OCI-LY1 (cell line): ENCODE measurements around the gene F2RL1.

Experiments
- H2AFZ ChIP-seq: fragments of 200-600 bp; sonication (generic), shearing (Covaris generic); 2 replicates; pipeline ENCODE4 v1.6.0; 2014; ENCODE audit warnings: antibody characterized with exemption, mild to moderate bottlenecking, low read length
- H3F3A ChIP-seq: fragments of 200-600 bp; sonication (generic), shearing (Covaris generic); 2 replicates; pipeline ENCODE4 v1.6.0; 2014; ENCODE audit warnings: mild to moderate bottlenecking, antibody characterized with exemption, low read length, moderate library complexity; ENCODE audit not compliant: insufficient read depth
- H3K27ac ChIP-seq: fragments of 200-600 bp; sonication (generic); 2 replicates; pipeline ENCODE4 v1.5.1; 2014; ENCODE audit warnings: low read length, mixed run types, mild to moderate bottlenecking, low read depth; ENCODE audit not compliant: poor library complexity, severe bottlenecking
- H3K27me3 ChIP-seq: fragments of 200-600 bp; sonication (generic); 2 replicates; pipeline ENCODE4 v1.6.0; 2014; ENCODE audit warnings: antibody characterized with exemption, mild to moderate bottlenecking, low read length, moderate library complexity; ENCODE audit not compliant: insufficient read depth
- H3K36me3 ChIP-seq: fragments of 200-600 bp; sonication (generic); 2 replicates; pipeline ENCODE4 v1.6.1; 2014; ENCODE audit warnings: mild to moderate bottlenecking, antibody characterized with exemption, low read length, moderate library complexity, mixed read lengths; ENCODE audit not compliant: insufficient read depth
- H3K4me1 ChIP-seq: fragments of 200-600 bp; sonication (generic); 2 replicates; pipeline ENCODE4 v1.5.1; 2014; ENCODE audit warnings: mild to moderate bottlenecking, low read length, moderate library complexity; ENCODE audit not compliant: insufficient read depth, severe bottlenecking
- H3K4me2 ChIP-seq: fragments of 200-600 bp; sonication (generic), shearing (Covaris generic); 2 replicates; pipeline ENCODE4 v1.6.1; 2014; ENCODE audit warnings: low read length
- H3K4me3 ChIP-seq: fragments of 200-600 bp; sonication (generic); 2 replicates; pipeline ENCODE4 v1.5.1; 2014; ENCODE audit warnings: low read length, low read depth, mild to moderate bottlenecking, mixed read lengths; ENCODE audit not compliant: poor library complexity, severe bottlenecking
- H3K79me2 ChIP-seq: fragments of 200-600 bp; shearing (Covaris generic); 2 replicates; pipeline ENCODE4 v1.6.1; 2016; ENCODE audit warnings: mixed run types, low read length, mixed read lengths; ENCODE audit not compliant: insufficient read depth
- H3K9ac ChIP-seq: fragments of 200-600 bp; sonication (generic), shearing (Covaris generic); 2 replicates; pipeline ENCODE4 v1.6.1; 2014; ENCODE audit warnings: mild to moderate bottlenecking, low read length, mixed read lengths
- H3K9me2 ChIP-seq: fragments of 200-600 bp; sonication (generic), shearing (Covaris generic); 2 replicates; pipeline ENCODE4 v1.6.1; 2014; ENCODE audit warnings: low read depth, mild to moderate bottlenecking, low read length, mixed read lengths
- H3K9me3 ChIP-seq: fragments of 200-600 bp; shearing (Covaris generic); 2 replicates; pipeline ENCODE4 v1.6.1; 2014; ENCODE audit warnings: low read length, mixed read lengths
- H4K20me1 ChIP-seq: fragments of 200-600 bp; sonication (generic), shearing (Covaris generic); 2 replicates; pipeline ENCODE4 v1.6.0; 2016; ENCODE audit warnings: mild to moderate bottlenecking, low read length; ENCODE audit not compliant: insufficient read depth
- CTCF ChIP-seq: fragments of 200-600 bp; sonication (generic), shearing (Covaris generic); IDR thresholded peaks from 2 replicates; pipeline ENCODE4 v1.5.1; 2017; ENCODE audit warnings: mild to moderate bottlenecking, antibody characterized with exemption, low read length, moderate library complexity, mixed read lengths
- EZH2 ChIP-seq: fragments of 200-600 bp; sonication (generic), shearing (Covaris generic); IDR thresholded peaks from 2 replicates; pipeline ENCODE4 v1.8.0; 2017; ENCODE audit warnings: borderline replicate concordance, mixed run types, mild to moderate bottlenecking, antibody characterized with exemption, low read length, moderate library complexity, mixed read lengths

Gene F2RL1

GRCh38 chr5:76813982-76814562 is 4.8 kb upstream of the F2RL1 start:
- no peaks in the 10 kb centered on the region for H3K27me3 ChIP-seq
- no peaks in the 10 kb centered on the region for H4K20me1 ChIP-seq
- H2AFZ ChIP-seq: no peak overlapping the region
- H3K27ac ChIP-seq: no peak overlapping the region
- no peaks in the 10 kb centered on the region for H3K4me1 ChIP-seq
- TF ChIP-seq CTCF (no peak), EZH2 (no peak)
- H3F3A ChIP-seq: no peaks in the 10 kb centered on the region
- no peak overlapping the region for H3K4me2 ChIP-seq
- H3K79me2 ChIP-seq: no peaks in the 10 kb centered on the region
- H3K9ac ChIP-seq: no peak overlapping the region
- H3K9me2 ChIP-seq: no peaks in the 10 kb centered on the region
- no peak overlapping the region for H3K4me3 ChIP-seq
- no peaks in the 10 kb centered on the region for H3K36me3 ChIP-seq
- no peaks in the 10 kb centered on the region for H3K9me3 ChIP-seq

GRCh38 chr5:76816110-76816831 is 2.6 kb upstream of the F2RL1 start:
- Histone ChIP-seq H3F3A (no peaks in the 10 kb centered on the region), H3K4me1 (no peaks in the 10 kb centered on the region), H3K9me3 (no peaks in the 10 kb centered on the region), H3K79me2 (no peaks in the 10 kb centered on the region), H2AFZ (no peak overlapping the region), H3K27me3 (no peaks in the 10 kb centered on the region; the same call in 1 of the 2 replicates), H3K9ac (no peak overlapping the region), H3K4me2 (no peak overlapping the region), H3K27ac (no peak overlapping the region), H3K9me2 (no peaks in the 10 kb centered on the region), H4K20me1 (no peaks in the 10 kb centered on the region), H3K36me3 (no peaks in the 10 kb centered on the region), H3K4me3 (no peak overlapping the region)
- no peak for TF ChIP-seq CTCF
- TF ChIP-seq EZH2: no peak

- Histone ChIP-seq H4K20me1 (no peaks in the 10 kb centered on the region), H3K79me2 (no peaks in the 10 kb centered on the region), H3F3A (no peaks in the 10 kb centered on the region), H3K9me3 (no peaks in the 10 kb centered on the region), H3K4me2 (no peak overlapping the region), H3K4me3 (no peak overlapping the region), H3K36me3 (no peaks in the 10 kb centered on the region), H3K9ac (no peak overlapping the region), H3K27me3 (no peaks in the 10 kb centered on the region; the same call in 1 of the 2 replicates), H3K4me1 (no peaks in the 10 kb centered on the region), H2AFZ (no peak overlapping the region), H3K27ac (no peak overlapping the region), H3K9me2 (no peaks in the 10 kb centered on the region)
- no peak for TF ChIP-seq CTCF
- no peak for TF ChIP-seq EZH2
These were observed 1.2 kb downstream of the F2RL1 start for GRCh38 chr5:76819851-76820525.
